ENCODE results near the gene IGF1R.

GRCh38 chr15:98996169-98996568 lies 347.8 kb downstream of the IGF1R start:
- TF ChIP-seq CTCF (IDR thresholded peaks at IDR 0.05) (no peak), EP300 (IDR thresholded peaks at IDR 0.05) (no peak)
